ENCODE measurements around the gene DUSP22. TPM values are rescaled to one million over a fixed set of nuclear protein-coding genes. Genes with fewer than 3 reads are reported as not detected.

DUSP22 gene
- polyA plus RNA-seq, 1 experiment, result 5.4 TPM

- Histone ChIP-seq H3K9me3 (ENCODE audit: control insufficient read depth, insufficient read depth, low read length) (peaks cover 63% of the 10 kb centered on the region), H3K27me3 (ENCODE audit: control insufficient read depth, insufficient read depth, low read length) (peaks cover 3% of the 10 kb centered on the region), H3K27ac (ENCODE audit: low read depth, low read length) (no peak overlapping the region), H3K4me3 (ENCODE audit: low read depth, low read length) (no peak overlapping the region)
- ChIA-PET CTCF (no interaction called here), POLR2A (no interaction called here)
- no peak for DNase-seq (ENCODE audit: low read depth, low spot score)
- TF ChIP-seq, protein P1, sequence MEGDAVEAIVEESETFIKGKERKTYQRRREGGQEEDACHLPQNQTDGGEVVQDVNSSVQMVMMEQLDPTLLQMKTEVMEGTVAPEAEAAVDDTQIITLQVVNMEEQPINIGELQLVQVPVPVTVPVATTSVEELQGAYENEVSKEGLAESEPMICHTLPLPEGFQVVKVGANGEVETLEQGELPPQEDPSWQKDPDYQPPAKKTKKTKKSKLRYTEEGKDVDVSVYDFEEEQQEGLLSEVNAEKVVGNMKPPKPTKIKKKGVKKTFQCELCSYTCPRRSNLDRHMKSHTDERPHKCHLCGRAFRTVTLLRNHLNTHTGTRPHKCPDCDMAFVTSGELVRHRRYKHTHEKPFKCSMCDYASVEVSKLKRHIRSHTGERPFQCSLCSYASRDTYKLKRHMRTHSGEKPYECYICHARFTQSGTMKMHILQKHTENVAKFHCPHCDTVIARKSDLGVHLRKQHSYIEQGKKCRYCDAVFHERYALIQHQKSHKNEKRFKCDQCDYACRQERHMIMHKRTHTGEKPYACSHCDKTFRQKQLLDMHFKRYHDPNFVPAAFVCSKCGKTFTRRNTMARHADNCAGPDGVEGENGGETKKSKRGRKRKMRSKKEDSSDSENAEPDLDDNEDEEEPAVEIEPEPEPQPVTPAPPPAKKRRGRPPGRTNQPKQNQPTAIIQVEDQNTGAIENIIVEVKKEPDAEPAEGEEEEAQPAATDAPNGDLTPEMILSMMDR (IDR thresholded peaks at IDR 0.05; ENCODE audit: low read depth, low read length), result no peak
These were observed 71.0 kb downstream of the DUSP22 start for GRCh38 chr6:363291-363690.

- DNase-seq (ENCODE audit: low read depth, low spot score), result no peak
- TF ChIP-seq, protein P1 (IDR thresholded peaks at IDR 0.05; ENCODE audit: low read depth, low read length), result no peak
- no peak overlapping the region for H3K4me3 ChIP-seq (ENCODE audit: low read depth, low read length)
- ChIA-PET CTCF (no interaction called here), POLR2A (no interaction called here)
- peaks cover 3% of the 10 kb centered on the region for H3K27me3 ChIP-seq (ENCODE audit: control insufficient read depth, insufficient read depth, low read length)
- peaks cover 63% of the 10 kb centered on the region for H3K9me3 ChIP-seq (ENCODE audit: control insufficient read depth, insufficient read depth, low read length)
- no peak overlapping the region for H3K27ac ChIP-seq (ENCODE audit: low read depth, low read length)
These were observed 71.6 kb downstream of the DUSP22 start for GRCh38 chr6:363909-364308.

GRCh38 chr6:364609-365540 lies 72.6 kb downstream of the DUSP22 start:
- POLR2A ChIA-PET, result no interaction called here
- Histone ChIP-seq H3K27ac (ENCODE audit: low read depth, low read length) (no peak overlapping the region), H3K4me3 (ENCODE audit: low read depth, low read length) (no peak overlapping the region), H3K27me3 (ENCODE audit: control insufficient read depth, insufficient read depth, low read length) (peaks cover 3% of the 10 kb centered on the region), H3K9me3 (ENCODE audit: control insufficient read depth, insufficient read depth, low read length) (peaks cover 59% of the 10 kb centered on the region)
- TF ChIP-seq, protein P1 (IDR thresholded peaks at IDR 0.05; ENCODE audit: low read depth, low read length), result no peak
- no peak for DNase-seq (ENCODE audit: low read depth, low spot score)
- CTCF ChIA-PET, result interaction anchor here (0.6 kb wide), 1 partner anchor 1166 kb away, joined by 3 read pairs; no protein-coding TSS in a partner anchor

GRCh38 chr6:365835-366234 lies 73.5 kb downstream of the DUSP22 start:
- Histone ChIP-seq H3K27ac (ENCODE audit: low read depth, low read length) (no peak overlapping the region), H3K27me3 (ENCODE audit: control insufficient read depth, insufficient read depth, low read length) (peaks cover 6% of the 10 kb centered on the region), H3K9me3 (ENCODE audit: control insufficient read depth, insufficient read depth, low read length) (peaks cover 64% of the 10 kb centered on the region), H3K4me3 (ENCODE audit: low read depth, low read length) (no peak overlapping the region)
- DNase-seq (ENCODE audit: low read depth, low spot score), result no peak
- ChIA-PET CTCF (no interaction called here), POLR2A (no interaction called here)
- TF ChIP-seq, protein P1 (IDR thresholded peaks at IDR 0.05; ENCODE audit: low read depth, low read length), result no peak

Data from AG04450 (cell line).